Measurements from ENCODE around the gene SLC24A4.
A peak's percentile ranks its signal among the peaks of the same experiment; 100 is the strongest.

SLC24A4 gene

GRCh38 chr14:92368001-92368400 lies 45.0 kb downstream of the SLC24A4 start:
- no peak for DNase-seq (ENCODE audit: low spot score)

DNA sequence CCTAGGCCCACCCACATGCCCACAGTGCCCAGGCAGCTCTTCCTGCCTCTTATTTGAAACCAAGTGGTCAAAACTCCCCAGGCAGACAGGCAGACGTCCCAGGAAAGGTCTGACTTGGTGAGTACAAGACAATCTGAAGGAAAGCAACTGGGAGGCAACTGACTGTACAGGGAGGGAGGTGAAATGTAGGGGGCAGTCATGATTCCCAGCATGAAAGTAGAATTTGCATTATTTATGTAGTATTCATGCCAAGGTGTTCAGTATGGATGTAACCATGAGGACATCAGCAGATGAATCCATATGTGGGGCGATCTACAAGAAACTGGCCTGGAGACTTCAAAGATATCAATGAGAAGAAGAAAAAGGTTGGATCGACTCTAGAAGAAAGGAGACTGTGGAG lies 46.1 kb downstream of the SLC24A4 start:
- DNase-seq (ENCODE audit: low spot score): no peak

- no peak for DNase-seq (ENCODE audit: low spot score)
These were observed 49.3 kb downstream of the SLC24A4 start for GRCh38 chr14:92372230-92372629.

GRCh38 chr14:92373336-92373735 lies 50.4 kb downstream of the SLC24A4 start:
- no peak for DNase-seq (ENCODE audit: low spot score)

- DNase-seq (ENCODE audit: low spot score): no peak
These were observed 57.2 kb downstream of the SLC24A4 start for GRCh38 chr14:92380131-92380530.

DNA sequence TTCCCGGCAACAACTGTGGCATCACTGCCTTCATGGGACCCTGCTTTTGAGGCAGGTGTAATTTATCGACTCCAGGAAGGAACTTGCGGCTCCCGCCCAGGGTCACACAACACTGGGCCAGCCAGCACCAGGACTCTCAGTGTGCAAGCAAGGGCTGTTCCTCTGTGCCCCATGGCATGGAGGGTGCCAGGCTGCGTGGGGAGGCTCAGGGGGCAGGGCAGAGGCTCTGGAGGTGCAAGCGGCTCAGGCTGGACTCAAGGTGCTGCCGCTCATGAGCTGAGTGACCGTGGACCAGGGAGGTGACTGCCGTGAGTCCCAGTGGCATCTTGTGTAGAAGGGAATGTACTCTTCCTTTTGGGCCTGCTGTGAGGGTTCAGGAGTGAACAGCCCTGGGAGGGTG lies 57.6 kb downstream of the SLC24A4 start:
- DNase-seq (ENCODE audit: low spot score): no peak

GRCh38 chr14:92382677-92383076 lies 59.7 kb downstream of the SLC24A4 start:
- DNase-seq (ENCODE audit: low spot score): peak; percentile 32

GRCh38 chr14:92383805-92384204 lies 60.8 kb downstream of the SLC24A4 start:
- no peak for DNase-seq (ENCODE audit: low spot score)

- DNase-seq (ENCODE audit: low spot score): no peak
These were observed 61.6 kb downstream of the SLC24A4 start for GRCh38 chr14:92384461-92385133.

DNA sequence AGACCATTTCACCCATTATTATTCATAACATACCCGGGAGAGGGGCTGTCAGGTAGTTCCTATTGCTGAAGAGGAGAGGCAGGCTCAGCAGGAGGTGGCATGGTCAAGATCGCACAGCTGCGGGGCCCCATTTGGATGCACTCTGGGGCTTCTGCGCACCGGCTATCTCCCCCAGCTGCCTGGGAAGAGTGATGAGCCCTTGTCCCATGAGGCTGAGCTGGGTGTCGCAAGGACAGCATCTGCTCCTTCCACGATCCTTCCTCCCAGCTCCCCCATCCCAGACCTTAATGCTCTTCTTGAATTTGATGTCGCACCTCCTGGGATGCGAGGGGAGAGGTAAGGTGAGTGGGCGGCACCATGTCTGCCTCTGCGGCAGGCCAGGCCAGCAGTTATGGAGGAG lies 62.6 kb downstream of the SLC24A4 start:
- no peak for DNase-seq (ENCODE audit: low spot score)

DNA sequence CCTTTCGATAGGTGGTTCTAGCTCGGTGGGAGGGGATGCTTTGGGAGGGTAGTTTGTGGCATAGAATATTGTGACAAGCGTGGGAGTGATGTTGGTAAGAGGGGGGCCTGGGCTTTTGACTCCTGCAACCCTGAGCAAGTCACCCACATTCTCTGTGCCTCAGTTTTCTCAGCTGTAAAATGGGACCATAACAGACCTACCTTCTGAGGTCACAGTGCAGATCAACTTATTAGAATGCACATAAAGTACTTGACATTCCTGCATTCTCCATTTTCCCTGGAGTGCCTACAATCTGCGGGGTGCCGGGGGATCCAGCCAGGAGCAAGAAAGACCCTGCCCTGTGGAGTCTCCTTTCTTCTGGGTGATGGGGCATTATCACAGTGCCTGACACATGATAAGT lies 63.2 kb downstream of the SLC24A4 start:
- DNase-seq (ENCODE audit: low spot score): no peak

- DNase-seq (ENCODE audit: low spot score): no peak
These were observed 63.7 kb downstream of the SLC24A4 start for GRCh38 chr14:92386637-92387036.

DNA sequence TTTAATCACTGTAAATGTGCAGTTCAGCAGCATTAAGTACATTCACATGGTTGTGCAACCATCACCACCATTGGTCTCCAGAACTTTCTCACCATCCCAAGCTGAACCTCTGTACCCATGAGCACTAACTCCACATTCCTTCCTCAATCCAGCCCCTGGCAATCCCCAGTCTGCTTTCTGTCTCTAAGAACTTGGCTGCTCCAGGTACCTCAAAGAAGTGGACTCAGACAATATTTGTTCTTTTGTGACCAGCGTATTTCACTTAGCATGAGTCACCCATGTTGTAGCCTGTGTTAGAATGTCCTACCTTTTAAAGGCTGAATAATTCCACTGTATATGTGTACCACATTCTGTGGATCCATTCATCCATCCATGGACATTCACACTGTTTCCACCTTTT lies 64.6 kb downstream of the SLC24A4 start:
- DNase-seq (ENCODE audit: low spot score): no peak

DNA sequence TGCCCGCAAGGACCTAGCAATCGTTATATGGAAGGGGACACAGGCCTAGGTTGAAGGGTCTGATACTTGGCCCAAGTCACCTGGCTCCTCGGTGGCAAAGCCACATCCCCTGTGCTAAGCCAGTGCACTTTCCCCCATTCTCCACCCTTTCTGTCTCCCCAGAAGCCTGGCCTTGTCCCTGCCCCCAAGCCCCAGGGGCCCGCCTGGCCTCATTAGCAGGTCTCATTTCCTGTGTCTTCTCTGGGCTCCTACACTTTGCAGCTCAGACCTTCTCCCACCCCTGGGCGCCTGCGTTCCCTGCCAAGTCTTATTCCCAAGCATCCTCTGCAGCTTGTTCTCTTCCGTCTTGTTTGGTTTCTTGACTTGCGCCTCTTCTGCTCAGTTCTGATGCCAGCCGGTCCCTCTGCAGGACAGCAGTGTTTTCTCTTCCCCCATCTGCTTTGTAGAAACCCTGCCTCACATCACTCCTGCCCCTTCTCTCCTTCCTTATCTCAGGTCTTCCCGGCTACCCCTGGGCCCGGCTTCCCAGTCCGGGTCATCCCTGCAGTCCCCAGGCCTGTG lies 66.7 kb downstream of the SLC24A4 start:
- DNase-seq (ENCODE audit: low spot score): no peak

- no peak for DNase-seq (ENCODE audit: low spot score)
These were observed 68.8 kb downstream of the SLC24A4 start for GRCh38 chr14:92391726-92392125.

- no peak for DNase-seq (ENCODE audit: low spot score)
These were observed 69.7 kb downstream of the SLC24A4 start for GRCh38 chr14:92392711-92393110.

DNA sequence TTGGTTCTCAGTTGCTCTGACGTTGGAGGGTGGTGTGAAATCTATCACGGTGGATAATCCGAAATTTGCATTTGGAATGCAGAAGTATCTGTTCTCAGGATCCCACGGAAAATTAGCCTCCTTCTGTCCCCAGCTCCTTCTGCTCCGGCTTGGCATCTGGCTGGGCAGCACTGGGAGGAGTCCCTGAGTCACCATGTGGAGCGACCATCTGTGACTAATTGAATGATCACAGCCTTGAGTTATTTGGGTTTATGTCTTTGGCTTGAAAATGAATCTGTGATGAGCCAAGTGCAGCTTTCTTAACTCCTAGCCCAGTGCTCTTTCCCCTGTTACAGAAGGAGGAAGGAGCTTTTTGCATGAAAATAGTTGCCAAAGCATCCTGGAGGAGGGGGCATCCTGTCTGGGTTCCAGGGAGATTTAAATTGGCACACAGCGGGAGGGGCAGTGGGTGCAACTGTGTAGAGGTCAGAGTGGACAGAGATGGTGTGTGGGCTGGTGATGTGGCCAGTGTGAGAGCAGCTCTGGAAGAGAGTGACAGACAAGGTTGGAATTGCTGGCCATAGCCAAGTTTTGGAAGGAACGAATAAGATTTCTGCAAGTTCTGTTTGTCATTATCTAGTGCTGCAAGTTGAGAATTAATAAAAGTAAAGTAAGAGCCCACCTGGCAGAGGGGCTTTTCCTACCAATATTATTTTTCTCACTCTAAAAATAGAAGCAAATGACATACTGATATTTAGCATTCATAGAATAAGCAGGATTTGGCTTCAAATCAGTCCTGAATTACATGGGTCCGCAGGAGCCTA lies 74.4 kb downstream of the SLC24A4 start:
- peak; percentile 75 for DNase-seq (ENCODE audit: low spot score)

DNA sequence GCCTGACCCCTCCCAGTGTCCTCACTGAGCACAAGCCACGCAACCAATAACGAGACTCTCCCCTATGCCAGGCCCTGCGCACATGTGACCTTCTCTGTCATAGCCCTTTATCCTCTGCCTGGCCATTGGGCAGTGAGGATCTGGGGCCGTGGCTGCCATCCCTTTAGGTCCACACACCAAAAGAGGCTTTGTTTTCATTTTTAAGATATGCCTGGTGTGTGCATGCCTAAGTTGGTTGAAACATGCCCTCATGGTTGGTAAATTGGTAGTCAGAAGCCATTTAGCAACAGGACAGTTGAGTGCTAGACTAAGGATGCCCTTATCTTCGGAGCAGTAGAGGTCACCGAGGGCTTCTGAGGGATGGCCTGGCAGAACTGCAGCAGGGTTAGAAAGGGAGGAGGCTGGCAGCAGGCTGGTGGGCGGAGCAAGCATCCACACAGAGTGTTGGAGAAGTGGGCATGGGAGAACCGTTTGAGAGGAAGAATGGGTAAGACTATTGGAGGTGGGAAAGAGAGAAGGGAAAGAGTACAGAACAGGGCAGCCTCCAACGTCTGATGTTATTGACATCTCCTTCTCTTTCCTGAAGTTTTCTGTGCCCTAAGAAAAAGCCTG lies 75.1 kb downstream of the SLC24A4 start:
- no peak for DNase-seq (ENCODE audit: low spot score)

- no peak for DNase-seq (ENCODE audit: low spot score)
These were observed 76.1 kb downstream of the SLC24A4 start for GRCh38 chr14:92398888-92399636.

- DNase-seq (ENCODE audit: low spot score): no peak
These were observed 77.8 kb downstream of the SLC24A4 start for GRCh38 chr14:92400579-92401444.

GRCh38 chr14:92401561-92401960 lies 78.6 kb downstream of the SLC24A4 start:
- DNase-seq (ENCODE audit: low spot score): no peak
